ENCODE measurements around the gene ABHD8.
"Not testable (repeated sequence)": the region's sequence is repeated elsewhere in the genome, so short reads cannot be mapped to it uniquely, and the experiment has no call there.

The ABHD8 gene

GRCh38 chr19:17275441-17276175, 27.6 kb downstream of the ABHD8 start:
- Histone ChIP-seq H3K9me3 (ENCODE audit: insufficient read depth, low read depth, low read length) (no peaks in the 10 kb centered on the region), H3K36me3 (ENCODE audit: insufficient read depth, low read length) (peaks cover 25% of the 10 kb centered on the region; the same call in 1 of the 2 replicates), H2AFZ (ENCODE audit: low read length) (no peak overlapping the region), H3K9me2 (replicated peaks; ENCODE audit: low read depth, low read length) (no peaks in the 10 kb centered on the region), H3K9ac (ENCODE audit: low read depth, low read length, poor library complexity, severe bottlenecking) (no peak overlapping the region), H3K4me3 (ENCODE audit: low read length, poor library complexity, severe bottlenecking) (no peak overlapping the region), H3K4me2 (ENCODE audit: low read depth, low read length, poor library complexity, severe bottlenecking) (no peak overlapping the region), H3K4me1 (ENCODE audit: insufficient read depth, low read length, poor library complexity, severe bottlenecking) (no peaks in the 10 kb centered on the region), H3K27me3 (ENCODE audit: insufficient read depth, low read length, poor library complexity, severe bottlenecking) (no peaks in the 10 kb centered on the region), H3F3A (ENCODE audit: low read depth) (no peaks in the 10 kb centered on the region), H3K79me2 (ENCODE audit: insufficient read depth, low read length) (no peaks in the 10 kb centered on the region), H4K20me1 (ENCODE audit: insufficient read depth, low read length, poor library complexity, severe bottlenecking) (no peaks in the 10 kb centered on the region)
- TF ChIP-seq, protein P1, sequence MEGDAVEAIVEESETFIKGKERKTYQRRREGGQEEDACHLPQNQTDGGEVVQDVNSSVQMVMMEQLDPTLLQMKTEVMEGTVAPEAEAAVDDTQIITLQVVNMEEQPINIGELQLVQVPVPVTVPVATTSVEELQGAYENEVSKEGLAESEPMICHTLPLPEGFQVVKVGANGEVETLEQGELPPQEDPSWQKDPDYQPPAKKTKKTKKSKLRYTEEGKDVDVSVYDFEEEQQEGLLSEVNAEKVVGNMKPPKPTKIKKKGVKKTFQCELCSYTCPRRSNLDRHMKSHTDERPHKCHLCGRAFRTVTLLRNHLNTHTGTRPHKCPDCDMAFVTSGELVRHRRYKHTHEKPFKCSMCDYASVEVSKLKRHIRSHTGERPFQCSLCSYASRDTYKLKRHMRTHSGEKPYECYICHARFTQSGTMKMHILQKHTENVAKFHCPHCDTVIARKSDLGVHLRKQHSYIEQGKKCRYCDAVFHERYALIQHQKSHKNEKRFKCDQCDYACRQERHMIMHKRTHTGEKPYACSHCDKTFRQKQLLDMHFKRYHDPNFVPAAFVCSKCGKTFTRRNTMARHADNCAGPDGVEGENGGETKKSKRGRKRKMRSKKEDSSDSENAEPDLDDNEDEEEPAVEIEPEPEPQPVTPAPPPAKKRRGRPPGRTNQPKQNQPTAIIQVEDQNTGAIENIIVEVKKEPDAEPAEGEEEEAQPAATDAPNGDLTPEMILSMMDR (conservative IDR thresholded peaks at IDR 0.05; ENCODE audit: low read length), result no peak
- no peak for TF ChIP-seq EZH2phosphoT487 (IDR thresholded peaks at IDR 0.05; ENCODE audit: borderline replicate concordance)

GRCh38 chr19:17274892-17275291, 28.3 kb downstream of the ABHD8 start:
- H3K27me3 ChIP-seq (ENCODE audit: insufficient read depth, low read length, poor library complexity, severe bottlenecking); H3K9me2 ChIP-seq (replicated peaks; ENCODE audit: low read depth, low read length); H3K4me2 ChIP-seq (ENCODE audit: low read depth, low read length, poor library complexity, severe bottlenecking); H3F3A ChIP-seq (ENCODE audit: low read depth); H3K9me3 ChIP-seq (ENCODE audit: insufficient read depth, low read depth, low read length); H3K4me1 ChIP-seq (ENCODE audit: insufficient read depth, low read length, poor library complexity, severe bottlenecking); H2AFZ ChIP-seq (ENCODE audit: low read length); H3K9ac ChIP-seq (ENCODE audit: low read depth, low read length, poor library complexity, severe bottlenecking); H3K79me2 ChIP-seq (ENCODE audit: insufficient read depth, low read length); H4K20me1 ChIP-seq (ENCODE audit: insufficient read depth, low read length, poor library complexity, severe bottlenecking); H3K4me3 ChIP-seq (ENCODE audit: low read length, poor library complexity, severe bottlenecking): not testable (repeated sequence)
- peaks cover 25% of the 10 kb centered on the region; the same call in 1 of the 2 replicates for H3K36me3 ChIP-seq (ENCODE audit: insufficient read depth, low read length)

- Histone ChIP-seq H3K27me3 (ENCODE audit: insufficient read depth, low read length, poor library complexity, severe bottlenecking) (no peaks in the 10 kb centered on the region), H3K4me1 (ENCODE audit: insufficient read depth, low read length, poor library complexity, severe bottlenecking) (peaks cover 8% of the 10 kb centered on the region), H3K9me3 (ENCODE audit: insufficient read depth, low read depth, low read length) (no peaks in the 10 kb centered on the region), H4K20me1 (ENCODE audit: insufficient read depth, low read length, poor library complexity, severe bottlenecking) (no peaks in the 10 kb centered on the region), H2AFZ (ENCODE audit: low read length) (no peak overlapping the region), H3K4me2 (ENCODE audit: low read depth, low read length, poor library complexity, severe bottlenecking) (peak overlapping the region; percentile 95), H3K9me2 (replicated peaks; ENCODE audit: low read depth, low read length) (no peaks in the 10 kb centered on the region), H3K79me2 (ENCODE audit: insufficient read depth, low read length) (peaks cover 20% of the 10 kb centered on the region), H3F3A (ENCODE audit: low read depth) (no peaks in the 10 kb centered on the region), H3K4me3 (ENCODE audit: low read length, poor library complexity, severe bottlenecking) (peak overlapping the region; percentile 38), H3K36me3 (ENCODE audit: insufficient read depth, low read length) (peaks cover 7% of the 10 kb centered on the region; the same call in 1 of the 2 replicates), H3K9ac (ENCODE audit: low read depth, low read length, poor library complexity, severe bottlenecking) (no peak overlapping the region)
- TF ChIP-seq, protein P1 (conservative IDR thresholded peaks at IDR 0.05; ENCODE audit: low read length), result no peak
- no peak for TF ChIP-seq EZH2phosphoT487 (IDR thresholded peaks at IDR 0.05; ENCODE audit: borderline replicate concordance)
Observed at GRCh38 chr19:17268754-17269153, 34.5 kb downstream of the ABHD8 start.

All from Loucy (cell line).